Measurements from ENCODE around the gene KIDINS220. TPM values are rescaled to one million over a fixed set of nuclear protein-coding genes. Genes with fewer than 3 reads are reported as not detected.

The KIDINS220 gene
- total and polyA plus RNA-seq, 9 of the 15 experiments (the other 6 are each of a cell fraction or from before 2014, with no cell fraction given) = 15.2 to 48.0 (median 34.4) TPM

GRCh38 chr2:8682719-8683667 lies 154.4 kb downstream of the KIDINS220 start:
- WGBS (ENCODE audit: insufficient coverage, low coverage, missing lambda C conversion rate) = 6% methylated on average over 30 of the region's 30 CpGs
- in situ Hi-C loops (cut with MboI) = loop anchor here (10.0 to 25.0 kb wide), 4 partner anchors 408 to 1596 kb away; no protein-coding TSS in a partner anchor
- peak; percentile 23 for FAIRE-seq
- no peak for TF ChIP-seq PTRF (tag; IDR thresholded peaks at IDR 0.05)
- no peak for TF ChIP-seq POLR3G (IDR thresholded peaks at IDR 0.05; ENCODE audit: extremely low read depth, insufficient read length, insufficient replicate concordance)
- TF ChIP-seq ZNF384 (IDR thresholded peaks at IDR 0.05; ENCODE audit: low read depth, low read length) = peak; percentile 5; the same call in 1 of the 2 replicates
- no peak for TF ChIP-seq U2AF2 (optimal IDR thresholded peaks at IDR 0.05; ENCODE audit: low read depth, low read length)
- TF ChIP-seq, protein P1, sequence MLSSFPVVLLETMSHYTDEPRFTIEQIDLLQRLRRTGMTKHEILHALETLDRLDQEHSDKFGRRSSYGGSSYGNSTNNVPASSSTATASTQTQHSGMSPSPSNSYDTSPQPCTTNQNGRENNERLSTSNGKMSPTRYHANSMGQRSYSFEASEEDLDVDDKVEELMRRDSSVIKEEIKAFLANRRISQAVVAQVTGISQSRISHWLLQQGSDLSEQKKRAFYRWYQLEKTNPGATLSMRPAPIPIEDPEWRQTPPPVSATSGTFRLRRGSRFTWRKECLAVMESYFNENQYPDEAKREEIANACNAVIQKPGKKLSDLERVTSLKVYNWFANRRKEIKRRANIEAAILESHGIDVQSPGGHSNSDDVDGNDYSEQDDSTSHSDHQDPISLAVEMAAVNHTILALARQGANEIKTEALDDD (IDR thresholded peaks at IDR 0.05) = peak; percentile 37; the same call in 1 of the 2 replicates
- no peak for TF ChIP-seq SRSF3 (IDR thresholded peaks at IDR 0.05; ENCODE audit: insufficient read depth, low read length)
- 0 out of 2 replicates have a peak, but pooled peaks have one; percentile 48 for TF ChIP-seq KAT7 (CRISPR knock-in tag; IDR thresholded peaks at IDR 0.05; ENCODE audit: borderline replicate concordance)
- no peak for TF ChIP-seq TCF3 (CRISPR knock-in tag; IDR thresholded peaks at IDR 0.05)
- peak; percentile 72 for TF ChIP-seq GTF2E2 (tag; IDR thresholded peaks at IDR 0.05)
- TF ChIP-seq, protein P2, sequence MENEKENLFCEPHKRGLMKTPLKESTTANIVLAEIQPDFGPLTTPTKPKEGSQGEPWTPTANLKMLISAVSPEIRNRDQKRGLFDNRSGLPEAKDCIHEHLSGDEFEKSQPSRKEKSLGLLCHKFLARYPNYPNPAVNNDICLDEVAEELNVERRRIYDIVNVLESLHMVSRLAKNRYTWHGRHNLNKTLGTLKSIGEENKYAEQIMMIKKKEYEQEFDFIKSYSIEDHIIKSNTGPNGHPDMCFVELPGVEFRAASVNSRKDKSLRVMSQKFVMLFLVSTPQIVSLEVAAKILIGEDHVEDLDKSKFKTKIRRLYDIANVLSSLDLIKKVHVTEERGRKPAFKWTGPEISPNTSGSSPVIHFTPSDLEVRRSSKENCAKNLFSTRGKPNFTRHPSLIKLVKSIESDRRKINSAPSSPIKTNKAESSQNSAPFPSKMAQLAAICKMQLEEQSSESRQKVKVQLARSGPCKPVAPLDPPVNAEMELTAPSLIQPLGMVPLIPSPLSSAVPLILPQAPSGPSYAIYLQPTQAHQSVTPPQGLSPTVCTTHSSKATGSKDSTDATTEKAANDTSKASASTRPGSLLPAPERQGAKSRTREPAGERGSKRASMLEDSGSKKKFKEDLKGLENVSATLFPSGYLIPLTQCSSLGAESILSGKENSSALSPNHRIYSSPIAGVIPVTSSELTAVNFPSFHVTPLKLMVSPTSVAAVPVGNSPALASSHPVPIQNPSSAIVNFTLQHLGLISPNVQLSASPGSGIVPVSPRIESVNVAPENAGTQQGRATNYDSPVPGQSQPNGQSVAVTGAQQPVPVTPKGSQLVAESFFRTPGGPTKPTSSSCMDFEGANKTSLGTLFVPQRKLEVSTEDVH (IDR thresholded peaks at IDR 0.05; ENCODE audit: low read depth, partially characterized antibody) = no peak
- TF ChIP-seq, protein P3, sequence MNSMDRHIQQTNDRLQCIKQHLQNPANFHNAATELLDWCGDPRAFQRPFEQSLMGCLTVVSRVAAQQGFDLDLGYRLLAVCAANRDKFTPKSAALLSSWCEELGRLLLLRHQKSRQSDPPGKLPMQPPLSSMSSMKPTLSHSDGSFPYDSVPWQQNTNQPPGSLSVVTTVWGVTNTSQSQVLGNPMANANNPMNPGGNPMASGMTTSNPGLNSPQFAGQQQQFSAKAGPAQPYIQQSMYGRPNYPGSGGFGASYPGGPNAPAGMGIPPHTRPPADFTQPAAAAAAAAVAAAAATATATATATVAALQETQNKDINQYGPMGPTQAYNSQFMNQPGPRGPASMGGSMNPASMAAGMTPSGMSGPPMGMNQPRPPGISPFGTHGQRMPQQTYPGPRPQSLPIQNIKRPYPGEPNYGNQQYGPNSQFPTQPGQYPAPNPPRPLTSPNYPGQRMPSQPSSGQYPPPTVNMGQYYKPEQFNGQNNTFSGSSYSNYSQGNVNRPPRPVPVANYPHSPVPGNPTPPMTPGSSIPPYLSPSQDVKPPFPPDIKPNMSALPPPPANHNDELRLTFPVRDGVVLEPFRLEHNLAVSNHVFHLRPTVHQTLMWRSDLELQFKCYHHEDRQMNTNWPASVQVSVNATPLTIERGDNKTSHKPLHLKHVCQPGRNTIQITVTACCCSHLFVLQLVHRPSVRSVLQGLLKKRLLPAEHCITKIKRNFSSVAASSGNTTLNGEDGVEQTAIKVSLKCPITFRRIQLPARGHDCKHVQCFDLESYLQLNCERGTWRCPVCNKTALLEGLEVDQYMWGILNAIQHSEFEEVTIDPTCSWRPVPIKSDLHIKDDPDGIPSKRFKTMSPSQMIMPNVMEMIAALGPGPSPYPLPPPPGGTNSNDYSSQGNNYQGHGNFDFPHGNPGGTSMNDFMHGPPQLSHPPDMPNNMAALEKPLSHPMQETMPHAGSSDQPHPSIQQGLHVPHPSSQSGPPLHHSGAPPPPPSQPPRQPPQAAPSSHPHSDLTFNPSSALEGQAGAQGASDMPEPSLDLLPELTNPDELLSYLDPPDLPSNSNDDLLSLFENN (IDR thresholded peaks at IDR 0.05; ENCODE audit: low read depth in 2 of 2, low read length in 2 of 2) = no peak
- 0 out of 2 replicates have a peak, but pooled peaks have one; percentile 13 for TF ChIP-seq MECOM (CRISPR knock-in tag; IDR thresholded peaks at IDR 0.05)

More at GRCh38 chr2:8682719-8683667, 154.4 kb downstream of the KIDINS220 start:
- Histone ChIP-seq H4K20me1 (replicated peaks; ENCODE audit: control insufficient read depth, insufficient read depth, low read length) (peaks cover 6% of the 10 kb centered on the region), H3K27me3 (ENCODE audit: control insufficient read depth in 2 of 2, insufficient read depth in 2 of 2, low read length in 2 of 2) (no peaks in the 10 kb centered on the region), H3K4me2 (ENCODE audit: insufficient read depth, low read length) (peak overlapping the region; percentile 96), H3K79me2 (ENCODE audit: control insufficient read depth, insufficient read depth, low read length) (peaks cover 24% of the 10 kb centered on the region), H3K4me1 (replicated peaks in 1 of 2; ENCODE audit: control insufficient read depth in 2 of 2, insufficient read depth in 2 of 2, low read length in 2 of 2) (peaks cover 29 to 42% of the 10 kb centered on the region in 2 experiments), H3K9ac (ENCODE audit: insufficient read depth in 1 of 2, low read depth in 2 of 2, low read length in 2 of 2) (peak overlapping the region; percentile 55 to 81), H2AFZ (ENCODE audit: low read depth, low read length) (peak overlapping the region; percentile 88), H3K9me3 (replicated peaks; ENCODE audit: control insufficient read depth, insufficient read depth, low read depth, low read length) (no peaks in the 10 kb centered on the region), H3K4me3 (peak overlapping the region; percentile 68), H3K9me1 (ENCODE audit: control insufficient read depth, insufficient read depth, low read length) (no peaks in the 10 kb centered on the region), H3K36me3 (ENCODE audit: control insufficient read depth, insufficient read depth, low read length) (no peaks in the 10 kb centered on the region), H3K27ac (ENCODE audit: extremely low read depth, low read depth, low read length) (peak overlapping the region; percentile 37)
- intact Hi-C loops (cut with micrococcal nuclease) = loop anchor here (1.0 to 10.0 kb wide), 4 partner anchors 157 to 1588 kb away; no protein-coding TSS in a partner anchor
- ATAC-seq (no peak), DNase-seq (ENCODE audit: extremely low read depth in 1 of 4, low spot score in 3 of 4) (peak in 1 of 4 experiments; percentile 48)
- ChIA-PET CTCF (ENCODE audit: low intra/inter-chr PET ratio) (interaction anchor here (0.6 to 1.3 kb wide), 3 partner anchors 38 to 157 kb away, joined by 3 to 4 read pairs (median 3); no protein-coding TSS in a partner anchor), POLR2A (interaction anchor here (0.6 to 3.5 kb wide), 35 partner anchors 10 to 645 kb away, joined by 3 to 42 read pairs (median 6); no protein-coding TSS in a partner anchor)
- BruUV-seq (replicated peaks) = TSS peak; percentile 63

All from K562 (cell line).